MM.1S (cell line): Measurements from ENCODE around the gene ACAA1.

Experiments
- CTCF ChIP-seq: fragments of 300-600 bp; sonication (generic); IDR thresholded peaks from 2 replicates; pipeline ENCODE4 v1.5.1; 2016; ENCODE audit warnings: antibody characterized with exemption, low read length, mixed read lengths
- EZH2 ChIP-seq: fragments of 300-600 bp; sonication (generic); optimal IDR thresholded peaks from 2 replicates; pipeline ENCODE3; 2017; ENCODE audit warnings: low read depth, mild to moderate bottlenecking, antibody characterized with exemption, low read length, mixed read lengths
- EZH2phosphoT487 ChIP-seq: fragments of 300-600 bp; sonication (generic); IDR thresholded peaks from 2 replicates; pipeline ENCODE4 v1.6.1; 2018; ENCODE audit warnings: antibody characterized with exemption, low read length

- no peak for TF ChIP-seq CTCF
- TF ChIP-seq EZH2, result no peak
- TF ChIP-seq EZH2phosphoT487, result no peak
Measured at GRCh38 chr3:38110314-38111050, 26.4 kb downstream of the ACAA1 start.
